GM12878 (cell line): ENCODE results near the gene KLF6. TPM values are rescaled to one million over a fixed set of nuclear protein-coding genes. Genes with fewer than 3 reads are reported as not detected.

Experiments used
- ATAC-seq: fragments of 200-7000 bp; cut with Tn5 transposase; 3 replicates; pipeline ENCODE4 v1.9.1; 2020; ENCODE audit warnings: mild to moderate bottlenecking, moderate library complexity
- BruUV-seq: library from RNA; stranded (reverse); fragments of 400-500 nt; replicated peaks from 2 replicates; lab custom pipeline; 2021; lab: Mats Ljungman, UMichigan
- CTCF ChIA-PET: fragments of 300-600 bp; sonication (Branson Sonifier 250); formaldehyde crosslinking; extraction: SDS; loops from one replicate; lab custom pipeline; 2021; ENCODE audit warnings: inconsistent platforms; lab: Yijun Ruan, JAX
- POLR2A ChIA-PET: fragments of 350-600 bp; formaldehyde crosslinking; extraction: SDS; loops from one replicate; lab custom pipeline; 2021; ENCODE audit warnings: inconsistent platforms; lab: Charles Lee
- RAD21 ChIA-PET: fragments of 300-600 bp; sonication (Branson Sonifier 250); formaldehyde crosslinking; loops from one replicate; lab custom pipeline; 2023; ENCODE audit warnings: antibody characterized with exemption; ENCODE audit not compliant: unreplicated experiment; lab: Charles Lee
- SMC1A ChIA-PET: fragments of 300-600 bp; sonication (Branson Sonifier 250); formaldehyde crosslinking; loops from one replicate; lab custom pipeline; 2023; ENCODE audit not compliant: unreplicated experiment, uncharacterized antibody; lab: Charles Lee
- DNase-seq: peaks from one replicate; pipeline ENCODE4 v3.0.0-alpha.2; 2011; ENCODE audit warnings: low read depth, low spot score
- FAIRE-seq: peaks from 3 replicates; lab custom pipeline; 2011; peaks lifted over from hg19 to GRCh38; lab: Jason Lieb, UNC
- H2AFZ ChIP-seq: 2 replicates; pipeline ENCODE4 v1.6.0; 2011; ENCODE audit warnings: low read depth, low read length, control low read depth; ENCODE audit not compliant: control insufficient read depth
- H3K27ac ChIP-seq: 2 replicates; pipeline ENCODE4 v1.5.1; 2011; ENCODE audit warnings: control low read depth; ENCODE audit not compliant: control insufficient read depth, insufficient read depth
- H3K27me3 ChIP-seq, 2 experiments: replicated peaks in 1 of 2; 2 replicates each; pipeline versions ENCODE4 v1.6.0 to v1.6.1; 2011; ENCODE audit warnings: low read length in 1 of 2; ENCODE audit not compliant: control insufficient read depth in 2 of 2, insufficient read depth in 2 of 2
- H3K36me3 ChIP-seq, 2 experiments: 2 replicates each; pipeline ENCODE4 v1.5.1; 2011; ENCODE audit warnings: low read length in 1 of 2; ENCODE audit not compliant: control insufficient read depth in 2 of 2, insufficient read depth in 2 of 2
- H3K4me1 ChIP-seq: 2 replicates; pipeline ENCODE4 v1.6.1; 2011; ENCODE audit warnings: mild to moderate bottlenecking, low read length, moderate library complexity, mixed read lengths; ENCODE audit not compliant: control insufficient read depth, insufficient read depth
- H3K4me2 ChIP-seq: 2 replicates; pipeline ENCODE4 v1.6.0; 2011; ENCODE audit warnings: control low read depth; ENCODE audit not compliant: control insufficient read depth, insufficient read depth
- H3K4me3 ChIP-seq: fragments of 200-600 bp; sonication (generic); 2 replicates; pipeline ENCODE4 v1.5.1; 2016
- H3K79me2 ChIP-seq: 2 replicates; pipeline ENCODE4 v1.6.0; 2011; ENCODE audit warnings: low read length; ENCODE audit not compliant: control insufficient read depth, insufficient read depth
- H3K9ac ChIP-seq: 2 replicates; pipeline ENCODE4 v1.8.0; 2011; ENCODE audit warnings: low read length, control low read depth, mixed read lengths; ENCODE audit not compliant: control insufficient read depth, insufficient read depth
- H3K9me3 ChIP-seq: replicated peaks from 3 replicates; pipeline ENCODE4 v1.5.1; 2011; ENCODE audit warnings: mild to moderate bottlenecking, low read length; ENCODE audit not compliant: control insufficient read depth, insufficient read depth
- H4K20me1 ChIP-seq: 2 replicates; pipeline ENCODE4 v1.6.0; 2011; ENCODE audit not compliant: control insufficient read depth, insufficient read depth
- BMI1 ChIP-seq: fragments of 450-650 bp; IDR thresholded peaks from 2 replicates; pipeline ENCODE4 v1.6.1; 2016; ENCODE audit warnings: mild to moderate bottlenecking, moderate library complexity, borderline replicate concordance
- IKZF1 ChIP-seq: fragments of 450-650 bp; conservative IDR thresholded peaks from 2 replicates; pipeline ENCODE4 v1.6.1; 2017; ENCODE audit warnings: antibody characterized with exemption, mild to moderate bottlenecking
- PBX3 ChIP-seq: IDR thresholded peaks from 2 replicates; pipeline ENCODE4 v1.6.1; 2011; ENCODE audit warnings: mild to moderate bottlenecking, low read depth, low read length, moderate library complexity; ENCODE audit not compliant: insufficient replicate concordance
- REST ChIP-seq: IDR thresholded peaks from 2 replicates; pipeline ENCODE4 v1.6.1; 2012; ENCODE audit warnings: mild to moderate bottlenecking, low read depth, low read length
- RUNX3 ChIP-seq: IDR thresholded peaks from 2 replicates; pipeline ENCODE4 v1.6.1; 2012; ENCODE audit warnings: low read length, inconsistent platforms
- WGBS: methylation state at CpG from one replicate; pipeline ENCODE4 v1.1.6; 2016; ENCODE audit warnings: low lambda C conversion rate; ENCODE audit not compliant: insufficient replicate concordance, insufficient coverage; ENCODE audit errors: missing lambda C conversion rate; 5-methylcytosine and 5-hydroxymethylcytosine counted together
- in situ Hi-C: fragments of 300-500 bp; cut with MboI; formaldehyde crosslinking; loops from 9 replicates; pipeline ENCODE4 v1.14.3; 2018; ENCODE audit warnings: mixed read lengths
- intact Hi-C: fragments of 100-400 bp; cut with micrococcal nuclease; formaldehyde crosslinking; loops from one replicate; pipeline ENCODE4 v1.14.2; 2022; ENCODE audit not compliant: unreplicated experiment
- polyA plus RNA-seq, 11 experiments: library from polyadenylated mRNA; depleted of rRNA in 4 of 11; unstranded in 6 of 11; stranded (reverse) in 5 of 11; fragments of >200 nt; fragmentation: Nextera tagmentation in 4 of 11; fragmentation: Illumina TruSeq in 1 of 11; extraction: Ambion mirVana in 4 of 11; extraction: Trizol in 1 of 11; gene quantifications; 1 replicate in 1 of 11; 2 replicates in 10 of 11; pipeline versions ENCODE4 v1.2.1 to v1.2.3, GENCODE V29; 2011 to 2016; ENCODE audit warnings: inconsistent platforms in 2 of 11, missing spikeins in 2 of 11, low read depth in 1 of 11
- total RNA-seq, 4 experiments: library from RNA; depleted of rRNA in 3 of 4; stranded (reverse); fragments of >200 nt in 3 of 4; fragmentation: Illumina TruSeq in 1 of 4; extraction: Trizol in 1 of 4; gene quantifications; 2 replicates each; pipeline versions ENCODE4 v1.2.1 to v1.2.3, GENCODE V29; 2013 to 2021

KLF6 gene
- total and polyA plus RNA-seq, 10 of the 15 experiments (the other 5 are each of a cell fraction or from before 2014, with no cell fraction given): 7.4 to 54.1 (median 23.5) TPM

- TF ChIP-seq REST (no peak), PBX3 (peak; percentile 51), IKZF1 (peak; percentile 49)
Measured at GRCh38 chr10:3807211-3807927, 22.4 kb upstream of the KLF6 start (continued).

- Histone ChIP-seq H3K4me3 (no peak overlapping the region), H3K4me1 (peaks cover 54% of the 10 kb centered on the region), H4K20me1 (no peaks in the 10 kb centered on the region), H3K9ac (no peak overlapping the region), H2AFZ (no peak overlapping the region), H3K27ac (peak overlapping the region; percentile 85), H3K36me3 (no peaks in the 10 kb centered on the region), H3K79me2 (no peaks in the 10 kb centered on the region), H3K27me3 (no peaks in the 10 kb centered on the region), H3K9me3 (no peaks in the 10 kb centered on the region), H3K4me2 (no peak overlapping the region)
- DNase-seq: no peak
- POLR2A ChIA-PET: interaction anchor here (1.3 to 4.6 kb wide), 5 partner anchors 23 to 68 kb away, joined by 3 to 41 read pairs (median 13); partner anchors contain the start of gene KLF6
- ATAC-seq: no peak
- RAD21 ChIA-PET: interaction anchor here (1.1 to 6.4 kb wide), 7 partner anchors 23 to 69 kb away, joined by 3 to 49 read pairs (median 17); partner anchors contain the start of gene KLF6
- no peak for TF ChIP-seq BMI1
- TF ChIP-seq RUNX3: 0 out of 2 replicates have a peak, but pooled peaks have one; percentile 9
- no TSS peak for BruUV-seq
- FAIRE-seq: no peak
- in situ Hi-C loops (no loop called here), intact Hi-C loops (loop anchor here (1.0 kb wide), 1 partner anchor 21 kb away; the partner anchor contains the start of gene KLF6)
- SMC1A ChIA-PET: interaction anchor here (1.0 to 16.8 kb wide), 10 partner anchors 17 to 88 kb away, joined by 3 to 280 read pairs (median 5); partner anchors contain the start of gene KLF6
- WGBS: 1% methylated on average over 5 of the region's 5 CpGs
- CTCF ChIA-PET: interaction anchor here (1.5 kb wide), 1 partner anchor 29 kb away, joined by 4 read pairs; no protein-coding TSS in a partner anchor
Measured at GRCh38 chr10:3806603-3807002, 21.6 kb upstream of the KLF6 start.
